ENCODE measurements around the gene ROPN1.

ROPN1 gene

DNA sequence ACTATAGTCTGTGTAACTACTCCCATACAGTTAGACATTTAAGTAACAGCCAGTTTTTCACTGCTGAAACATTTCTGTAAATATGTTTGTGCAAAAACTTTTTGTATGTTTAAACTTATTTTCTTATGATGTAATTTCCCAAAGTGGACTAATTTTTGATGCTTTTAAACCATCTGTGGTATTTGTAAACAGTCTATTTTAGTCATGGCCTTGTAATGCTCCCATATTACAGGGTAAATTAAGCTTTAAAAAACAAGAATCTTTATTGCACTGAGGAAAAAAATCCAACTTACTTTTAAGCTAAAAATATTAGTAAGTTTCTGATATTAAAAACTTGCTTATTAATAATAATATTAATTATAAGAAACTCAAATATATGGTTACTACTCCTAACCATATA, 44.4 kb downstream of the ROPN1 start:
- DNase-seq (ENCODE audit: low spot score) = no peak

DNA sequence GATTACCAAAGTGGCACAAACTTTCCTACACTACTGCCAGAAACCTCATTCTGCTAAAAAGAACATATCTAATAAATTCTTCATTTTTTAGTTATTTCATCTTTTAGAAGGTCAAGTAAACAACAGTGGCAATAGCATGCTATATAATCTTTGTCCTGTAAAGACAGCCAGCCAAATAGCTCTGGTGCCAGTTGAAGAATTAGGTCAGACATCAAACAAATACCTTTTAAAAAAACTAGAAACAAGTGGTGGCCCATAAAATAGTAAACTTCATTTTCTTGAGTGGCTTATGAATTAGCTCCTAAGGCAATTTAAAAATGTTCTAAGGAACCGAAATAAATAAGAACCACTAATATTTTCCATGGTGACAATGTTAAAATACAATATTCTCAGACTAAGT, 50.4 kb downstream of the ROPN1 start:
- DNase-seq (ENCODE audit: low spot score) = no peak

DNA sequence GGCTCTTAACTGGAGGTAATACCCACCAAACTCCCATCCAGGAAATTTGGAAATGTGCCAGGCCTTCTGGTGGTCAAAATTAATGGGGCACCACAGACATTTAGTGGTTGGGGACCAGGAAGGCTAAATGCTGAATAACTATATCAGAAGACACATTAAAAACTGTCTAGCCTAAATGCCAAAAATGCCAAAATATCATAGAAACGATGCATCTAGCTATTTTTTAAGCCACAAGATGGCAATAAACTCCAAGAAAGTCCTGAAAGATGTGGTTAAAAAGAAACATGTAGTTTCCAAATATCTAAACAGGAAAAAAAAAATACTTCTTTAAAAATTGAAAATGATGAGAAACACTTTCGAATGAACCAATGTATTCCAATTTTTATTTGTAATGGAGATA, 50.8 kb downstream of the ROPN1 start:
- DNase-seq (ENCODE audit: low spot score) = peak; percentile 16

DNA sequence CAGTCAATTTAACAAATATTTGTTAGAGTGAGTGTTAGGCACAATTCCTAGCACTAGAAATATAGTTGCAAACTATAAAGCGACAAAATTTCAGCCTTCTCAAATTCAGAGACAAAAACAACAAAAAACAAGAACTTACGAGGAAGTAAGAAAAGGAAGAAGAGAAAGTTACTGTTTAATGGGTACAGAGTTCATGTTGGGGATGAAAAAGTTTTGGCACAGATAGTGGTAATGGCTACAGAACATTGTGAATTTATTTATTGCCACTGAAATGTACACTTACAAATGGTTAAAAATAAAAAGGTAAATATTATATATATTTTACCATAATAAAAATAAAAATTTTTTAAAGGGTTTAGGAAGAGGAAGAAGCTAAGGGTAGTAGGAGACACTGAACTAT, 52.2 kb downstream of the ROPN1 start:
- DNase-seq (ENCODE audit: low spot score) = no peak

DNA sequence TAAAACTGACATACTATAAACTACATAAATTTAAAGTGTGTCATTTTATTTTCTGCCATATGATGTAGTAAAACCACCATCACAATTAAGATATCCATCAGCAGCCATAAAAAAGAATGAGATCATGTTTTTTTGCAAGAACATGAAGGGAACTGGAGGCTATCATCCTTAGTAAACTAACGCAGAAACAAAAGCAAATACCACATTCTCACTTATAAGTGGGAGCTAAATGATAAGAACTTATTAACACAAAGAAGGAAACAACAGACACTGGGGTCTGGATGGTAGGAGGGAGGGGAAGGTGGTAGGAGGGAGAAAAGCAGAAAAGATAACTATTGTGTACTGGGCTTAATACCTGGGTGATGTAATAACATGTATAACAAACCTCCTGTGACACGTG, 55.5 kb downstream of the ROPN1 start:
- DNase-seq (ENCODE audit: low spot score) = no peak

DNA sequence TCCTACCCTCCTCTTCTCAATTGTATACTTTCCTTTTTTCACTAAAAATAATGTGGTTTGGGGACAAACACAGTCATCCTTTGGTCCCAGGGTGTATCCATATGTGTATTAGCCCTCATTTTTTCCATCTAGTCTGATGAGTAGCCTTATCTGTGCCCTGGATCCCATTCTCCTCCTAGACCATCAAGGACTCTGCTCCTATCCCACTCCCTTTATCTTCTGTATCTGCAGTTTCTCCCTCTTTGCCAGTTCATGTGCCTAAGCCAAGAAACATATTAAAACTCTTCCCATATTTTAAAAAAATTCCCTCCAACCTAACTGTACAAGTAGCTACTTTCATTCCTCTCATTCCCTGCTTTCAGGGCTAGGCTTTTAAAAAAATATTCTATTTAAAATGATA, 56.1 kb downstream of the ROPN1 start:
- no peak for DNase-seq (ENCODE audit: low spot score)

DNA sequence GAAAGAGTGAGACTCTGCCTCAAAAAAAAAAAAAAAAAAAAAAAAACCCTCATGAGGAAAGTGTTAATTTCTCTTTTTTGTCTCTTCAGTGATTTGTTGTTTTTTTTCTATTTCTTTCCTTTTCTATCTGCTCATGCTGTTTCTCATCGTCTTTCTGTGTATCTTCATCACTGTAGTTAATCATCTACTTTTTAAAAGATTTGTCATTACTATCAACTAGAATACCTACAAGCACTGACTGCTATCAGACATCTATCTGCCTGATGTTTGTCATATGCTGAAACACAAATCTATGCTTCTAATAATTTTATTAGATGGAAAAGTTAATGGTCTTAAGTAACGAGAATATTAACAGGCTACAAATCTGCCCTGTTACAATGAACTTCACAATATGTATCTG, 57.7 kb downstream of the ROPN1 start:
- DNase-seq (ENCODE audit: low spot score) = no peak

DNA sequence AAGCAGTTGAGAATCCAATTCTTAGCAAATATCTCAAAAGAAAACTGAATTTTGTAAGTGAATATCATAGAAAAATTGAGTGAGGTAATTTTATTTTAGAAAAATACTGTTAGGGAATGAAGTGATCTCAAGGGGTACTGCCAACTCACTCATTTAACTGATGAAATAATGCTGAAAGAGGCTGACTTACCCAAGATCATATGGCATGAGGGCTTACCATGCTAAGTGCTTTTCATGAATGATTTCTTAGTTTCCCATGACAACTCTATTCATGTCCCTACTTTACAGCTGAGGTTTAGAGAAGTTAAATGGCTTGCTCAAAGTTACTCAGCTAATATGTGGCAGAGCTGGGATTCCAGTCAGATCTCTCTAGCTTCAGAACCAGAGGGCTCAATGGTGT, 61.5 kb downstream of the ROPN1 start:
- DNase-seq (ENCODE audit: low spot score) = no peak

DNA sequence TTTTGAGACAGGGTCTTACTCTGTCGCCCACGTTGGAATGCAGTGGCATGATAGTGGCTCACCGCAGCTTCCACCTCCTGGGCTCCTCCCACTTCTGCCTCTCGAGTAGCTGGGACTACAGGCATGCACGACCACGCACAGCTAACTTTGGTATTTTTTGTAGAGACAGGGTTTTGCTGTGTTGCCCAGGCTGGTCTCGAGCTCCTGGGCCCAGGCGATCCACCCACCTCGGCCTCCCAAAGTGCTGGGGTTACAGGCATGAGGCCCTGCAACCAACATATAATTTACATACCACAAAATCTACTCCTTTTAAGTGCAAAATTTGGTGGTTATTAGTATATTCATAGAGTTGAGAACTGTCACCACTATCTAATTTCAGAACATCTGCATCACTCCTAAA, 62.6 kb downstream of the ROPN1 start:
- DNase-seq (ENCODE audit: low spot score) = no peak

DNA sequence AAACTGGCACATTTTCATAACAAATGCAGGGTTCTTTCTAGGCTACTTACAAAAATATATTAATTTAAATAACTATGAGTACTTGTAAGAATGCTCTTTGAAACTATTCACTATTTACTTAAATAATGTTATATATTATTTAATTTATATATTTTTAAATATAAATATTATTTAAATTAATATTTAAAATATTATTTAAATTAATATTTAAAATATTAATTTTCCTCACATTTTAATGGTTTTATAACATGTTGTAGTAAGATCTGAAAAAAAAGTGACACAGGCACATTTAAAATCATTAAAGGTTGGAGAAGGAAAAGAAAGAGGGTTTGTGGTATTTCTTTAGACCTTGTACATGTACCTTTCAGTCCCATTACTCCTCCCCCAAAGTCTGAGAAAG, 65.5 kb downstream of the ROPN1 start:
- DNase-seq (ENCODE audit: low spot score) = no peak

DNA sequence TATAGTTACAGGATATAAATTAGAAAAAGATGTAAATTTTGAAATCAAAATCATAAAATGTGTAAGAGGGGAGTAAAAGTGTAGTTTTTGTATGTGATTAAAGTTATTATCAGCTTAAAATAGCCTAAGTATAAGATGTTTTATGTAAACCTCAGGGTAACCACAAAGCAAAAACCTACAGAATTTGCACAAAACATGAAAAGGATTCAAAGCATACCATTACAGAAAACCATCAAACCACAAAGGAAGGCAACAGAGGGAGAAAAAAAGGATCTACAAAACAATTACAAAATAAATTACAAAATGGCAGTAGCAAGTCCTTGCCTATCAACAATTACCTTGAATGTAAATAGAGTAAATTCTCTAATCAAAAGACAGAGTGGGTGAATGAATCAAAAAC, 71.1 kb downstream of the ROPN1 start:
- DNase-seq (ENCODE audit: low spot score) = no peak

DNA sequence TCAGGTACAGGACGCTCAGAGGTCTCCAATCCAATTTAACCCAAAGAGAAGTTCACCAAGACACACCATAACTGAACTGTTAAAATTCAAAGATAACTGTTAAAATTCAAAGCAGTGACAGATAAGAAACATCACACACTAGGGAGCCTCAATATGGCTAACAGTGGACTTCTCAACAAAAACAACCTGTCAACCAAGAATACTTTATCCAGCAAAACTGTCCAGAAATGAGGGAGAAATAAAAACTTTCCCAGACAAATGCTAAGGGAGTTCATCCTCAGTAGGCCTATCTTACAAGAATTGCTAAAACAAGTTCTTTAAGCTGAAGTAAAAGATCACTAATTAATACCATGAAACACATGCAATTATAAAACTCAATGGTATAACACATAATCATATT, 71.5 kb downstream of the ROPN1 start:
- no peak for DNase-seq (ENCODE audit: low spot score)

DNA sequence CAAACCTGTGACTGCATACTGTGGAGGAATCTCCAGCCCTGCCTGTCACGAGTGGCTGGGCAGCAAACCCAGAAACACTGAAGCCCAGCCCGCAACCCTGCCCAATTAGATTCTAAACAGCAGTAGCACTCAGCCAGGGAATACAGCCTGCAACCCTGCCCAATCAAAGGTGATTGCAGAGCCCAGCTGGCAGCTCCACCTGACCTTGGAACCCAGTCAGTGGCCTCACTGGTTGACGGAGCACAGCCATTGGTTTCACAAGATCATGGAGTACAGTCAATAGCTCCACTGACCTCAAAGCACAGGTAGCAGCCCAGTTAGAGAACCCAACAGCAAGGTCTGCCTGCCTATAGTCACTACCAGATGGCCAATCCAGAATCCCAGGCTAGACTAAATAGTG, 72.6 kb downstream of the ROPN1 start:
- no peak for DNase-seq (ENCODE audit: low spot score)

Data from COLO829 (cell line).